ENCODE data around the gene CFAP54. TPM values are rescaled to one million over a fixed set of nuclear protein-coding genes. Genes with fewer than 3 reads are reported as not detected.

Gene CFAP54
- total and polyA plus RNA-seq, 2 donors (not counting 3 experiments of a cell fraction or from before 2014, with no cell fraction given) = 3.6 to 26.9 TPM

- POLR2A ChIA-PET = no interaction called here
- FAIRE-seq (peak; percentile 18), DNase-seq (ENCODE audit: low read depth, low spot score) (no peak)
- TF ChIP-seq POLR2AphosphoS5 (IDR thresholded peaks at IDR 0.05; ENCODE audit: insufficient read depth, low read depth, low read length) (no peak), CTCF (IDR thresholded peaks at IDR 0.05; ENCODE audit: extremely low read depth in 1 of 2, insufficient read depth in 1 of 2, low read depth in 1 of 2, low read length in 2 of 2) (no peak), POLR2A (IDR thresholded peaks at IDR 0.05; ENCODE audit: low read depth, low read length) (no peak), MYC (IDR thresholded peaks at IDR 0.05; ENCODE audit: low read depth, low read length) (no peak), EZH2 (IDR thresholded peaks at IDR 0.05; ENCODE audit: borderline replicate concordance, low read depth, low read length, severe bottlenecking) (no peak), GATA2 (IDR thresholded peaks at IDR 0.05; ENCODE audit: insufficient read depth, insufficient read length, low read depth, low read length) (no peak), MAX (IDR thresholded peaks at IDR 0.05; ENCODE audit: insufficient read depth, insufficient read length) (no peak)
- Histone ChIP-seq H3K36me3 (ENCODE audit: control insufficient read depth in 2 of 2, extremely low read depth in 1 of 2, insufficient read depth in 2 of 2, low read length in 2 of 2) (no peaks in the 10 kb centered on the region), H3K9me1 (replicated peaks; ENCODE audit: control insufficient read depth, extremely low read depth, insufficient read depth, low read length) (no peaks in the 10 kb centered on the region), H2AFZ (ENCODE audit: low read depth, low read length) (no peak overlapping the region), H3K27me3 (ENCODE audit: control insufficient read depth in 2 of 2, insufficient read depth in 2 of 2, low read length in 2 of 2) (no peaks in the 10 kb centered on the region), H3K4me2 (ENCODE audit: insufficient read depth, low read length) (no peak overlapping the region), H3K9ac (replicated peaks; ENCODE audit: extremely low read depth, insufficient read depth, low read length) (no peak overlapping the region), H3K79me2 (ENCODE audit: control insufficient read depth, insufficient read depth, low read length) (no peaks in the 10 kb centered on the region), H3K9me3 (replicated peaks; ENCODE audit: control insufficient read depth, insufficient read depth, low read length) (no peaks in the 10 kb centered on the region), H3K27ac (ENCODE audit: insufficient read depth, low read depth, low read length) (no peak overlapping the region), H3K4me3 (replicated peaks in 1 of 3; ENCODE audit: insufficient read depth in 1 of 3, low read depth in 1 of 3, low read length in 3 of 3) (no peak overlapping the region), H4K20me1 (replicated peaks; ENCODE audit: control insufficient read depth, extremely low read depth, insufficient read depth, low read length) (no peaks in the 10 kb centered on the region), H3K4me1 (ENCODE audit: control insufficient read depth, extremely low read depth, insufficient read depth, low read length) (no peaks in the 10 kb centered on the region)
- intact Hi-C loops (cut with micrococcal nuclease) (no loop called here), dilution Hi-C loops (cut with MboI; ENCODE audit: extremely low pct_ligation_motif_present, low sequenced_read_pairs) (no loop called here)
- no TSS peak for BruUV-seq (replicated peaks)
- CTCF ChIA-PET = no interaction called here
These were observed 333.3 kb downstream of the CFAP54 start for GRCh38 chr12:96822641-96823040.

Data from endothelial cell of umbilical vein (primary cell).